GM23338 (cell line): ENCODE results near the gene MTCL1. TPM values are rescaled to one million over a fixed set of nuclear protein-coding genes. Genes with fewer than 3 reads are reported as not detected.

Source experiments
- ATAC-seq: fragments of 200-7000 bp; cut with Tn5 transposase; 3 replicates; pipeline ENCODE4 v1.9.1; 2020
- DNase-seq: peaks from one replicate; pipeline ENCODE4 v3.0.0-alpha.2; 2015; ENCODE audit warnings: low spot score
- H2AFZ ChIP-seq: fragments of 200-600 bp; sonication (generic); 2 replicates; pipeline ENCODE4 v1.8.0; 2016; ENCODE audit warnings: antibody characterized with exemption, mild to moderate bottlenecking, moderate library complexity
- H3F3A ChIP-seq: fragments of 200-600 bp; sonication (generic); replicated peaks from 2 replicates; pipeline ENCODE4 v1.8.0; 2017; ENCODE audit warnings: antibody characterized with exemption, mixed run types, low read depth
- H3K27ac ChIP-seq: fragments of 200-600 bp; sonication (generic); 2 replicates; pipeline ENCODE4 v1.6.1; 2016; ENCODE audit warnings: low read depth
- H3K27me3 ChIP-seq: fragments of 200-600 bp; sonication (generic); 2 replicates; pipeline ENCODE4 v1.8.0; 2016; ENCODE audit warnings: mild to moderate bottlenecking, mixed run types, moderate library complexity; ENCODE audit not compliant: insufficient read depth
- H3K36me3 ChIP-seq: fragments of 200-600 bp; sonication (generic); 2 replicates; pipeline ENCODE4 v1.8.0; 2016; ENCODE audit warnings: mild to moderate bottlenecking; ENCODE audit not compliant: insufficient read depth
- H3K4me1 ChIP-seq: fragments of 200-600 bp; sonication (generic); 2 replicates; pipeline ENCODE4 v1.8.0; 2016; ENCODE audit warnings: mild to moderate bottlenecking, moderate library complexity; ENCODE audit not compliant: insufficient read depth
- H3K4me2 ChIP-seq: fragments of 200-600 bp; sonication (generic); 2 replicates; pipeline ENCODE4 v1.7.1; 2017; ENCODE audit warnings: mixed run types
- H3K4me3 ChIP-seq: fragments of 200-600 bp; sonication (generic); 2 replicates; pipeline ENCODE4 v1.6.1; 2016; ENCODE audit warnings: mixed run types
- H3K79me2 ChIP-seq: fragments of 200-600 bp; sonication (generic); replicated peaks from 2 replicates; pipeline ENCODE4 v1.8.0; 2017; ENCODE audit warnings: mild to moderate bottlenecking; ENCODE audit not compliant: insufficient read depth
- H3K9me2 ChIP-seq: fragments of 200-600 bp; sonication (generic); 2 replicates; pipeline ENCODE4 v1.8.0; 2017; ENCODE audit not compliant: insufficient read depth
- H4K20me1 ChIP-seq: fragments of 200-600 bp; sonication (generic); replicated peaks from 2 replicates; pipeline ENCODE4 v1.8.0; 2017; ENCODE audit warnings: mild to moderate bottlenecking; ENCODE audit not compliant: insufficient read depth
- H3K27ac Mint-ChIP-seq: 2 replicates; pipeline ENCODE4 v1.8.0; 2020; ENCODE audit warnings: inconsistent platforms, mild to moderate bottlenecking, moderate library complexity, mixed read lengths
- H3K27me3 Mint-ChIP-seq: 3 replicates; pipeline ENCODE4 v1.8.0; 2022; ENCODE audit warnings: low read depth, mild to moderate bottlenecking, moderate library complexity, mixed read lengths, inconsistent platforms; ENCODE audit not compliant: insufficient read depth, poor library complexity
- H3K36me3 Mint-ChIP-seq: 3 replicates; pipeline ENCODE4 v1.8.0; 2021; ENCODE audit warnings: low read depth, mild to moderate bottlenecking, inconsistent platforms, moderate library complexity, mixed read lengths
- H3K4me1 Mint-ChIP-seq: 3 replicates; pipeline ENCODE4 v1.8.0; 2020; ENCODE audit warnings: mild to moderate bottlenecking, inconsistent platforms, mixed read lengths
- H3K4me3 Mint-ChIP-seq: 3 replicates; pipeline ENCODE4 v1.8.0; 2021; ENCODE audit warnings: moderate library complexity, mild to moderate bottlenecking, inconsistent platforms, mixed read lengths
- H3K9me3 Mint-ChIP-seq: 3 replicates; pipeline ENCODE4 v1.8.0; 2020; ENCODE audit warnings: moderate library complexity, mild to moderate bottlenecking, inconsistent platforms, mixed read lengths
- CREB1 ChIP-seq: fragments of 250-450 bp; sonication (Bioruptor Pico); IDR thresholded peaks from 2 replicates; pipeline ENCODE4 v1.5.0; 2020; ENCODE audit warnings: low read depth, mild to moderate bottlenecking, moderate library complexity
- CTCF ChIP-seq, 2 experiments: fragments of 200-600 bp in 1 of 2; sonication (generic) in 1 of 2; conservative IDR thresholded peaks; 2 replicates each; pipeline versions ENCODE4 v1.5.1 to v1.6.1; 2016 to 2017; ENCODE audit warnings: antibody characterized with exemption in 2 of 2, low read depth in 2 of 2, mild to moderate bottlenecking in 2 of 2, moderate library complexity in 1 of 2
- ETS1 ChIP-seq: IDR thresholded peaks from 2 replicates; pipeline ENCODE4 v1.6.1; 2016; ENCODE audit warnings: antibody characterized with exemption
- EZH2 ChIP-seq: fragments of 200-600 bp; sonication (generic); IDR thresholded peaks from one replicate; pipeline ENCODE4 v1.8.0; 2017; ENCODE audit warnings: antibody characterized with exemption, mild to moderate bottlenecking, low read depth; ENCODE audit not compliant: unreplicated experiment
- EZH2phosphoT487 ChIP-seq: fragments of 200-600 bp; sonication (generic); IDR thresholded peaks from one replicate; pipeline ENCODE4 v1.8.1; 2018; ENCODE audit warnings: antibody characterized with exemption; ENCODE audit not compliant: unreplicated experiment
- JUNB ChIP-seq: IDR thresholded peaks from one replicate; pipeline ENCODE4 v1.6.1; 2016; ENCODE audit warnings: antibody characterized with exemption; ENCODE audit not compliant: unreplicated experiment
- NANOG ChIP-seq: IDR thresholded peaks from 2 replicates; pipeline ENCODE4 v1.6.1; 2016; ENCODE audit warnings: antibody characterized with exemption, borderline replicate concordance
- POLR2AphosphoS5 ChIP-seq: IDR thresholded peaks from 2 replicates; pipeline ENCODE4 v1.6.1; 2016; ENCODE audit warnings: antibody characterized with exemption, low read depth
- REST ChIP-seq: IDR thresholded peaks from one replicate; pipeline ENCODE4 v1.6.1; 2018; ENCODE audit warnings: antibody characterized with exemption; ENCODE audit not compliant: unreplicated experiment
- STAT1 ChIP-seq: IDR thresholded peaks from one replicate; pipeline ENCODE4 v1.6.1; 2016; ENCODE audit warnings: antibody characterized with exemption; ENCODE audit not compliant: unreplicated experiment
- ZNF114 ChIP-seq: fragments of 250-450 bp; sonication (Bioruptor Pico); IDR thresholded peaks from 2 replicates; pipeline ENCODE4 v1.5.0; 2020; ENCODE audit warnings: mild to moderate bottlenecking, moderate library complexity
- ZNF331 ChIP-seq: fragments of 250-450 bp; sonication (Bioruptor Pico); IDR thresholded peaks from 2 replicates; pipeline ENCODE4 v1.5.0; 2020; ENCODE audit warnings: low read depth, mild to moderate bottlenecking, moderate library complexity
- ZNF462 ChIP-seq: fragments of 250-450 bp; sonication (Bioruptor Pico); IDR thresholded peaks from 2 replicates; pipeline ENCODE4 v1.5.0; 2020; ENCODE audit warnings: mild to moderate bottlenecking, moderate library complexity
- polyA plus RNA-seq: library from polyadenylated mRNA; unstranded; fragments of >200 nt; fragmentation: Nextera tagmentation; extraction: Ambion mirVana; gene quantifications from 2 replicates; pipeline ENCODE4 v1.2.1, GENCODE V29; 2016
- total RNA-seq: library from RNA; depleted of rRNA; stranded (reverse); fragments of >200 nt; shearing (Covaris generic); gene quantifications from 2 replicates; pipeline ENCODE4 v1.2.3, GENCODE V29; 2014

The MTCL1 gene
- total and polyA plus RNA-seq, 2 experiments from 2014 or later: 14.4 to 45.0 TPM

- Mint-ChIP-seq H3K4me3 (no peak overlapping the region), H3K27me3 (peaks cover 4% of the 10 kb centered on the region), H3K4me1 (peaks cover 25% of the 10 kb centered on the region), H3K27ac (no peak overlapping the region), H3K36me3 (no peaks in the 10 kb centered on the region; the same call in 2 of the 3 replicates), H3K9me3 (peaks cover under 1% of the 10 kb centered on the region; the same call in 1 of the 3 replicates)
- Histone ChIP-seq H3K4me2 (no peak overlapping the region), H3K27me3 (no peaks in the 10 kb centered on the region), H3K9me2 (no peaks in the 10 kb centered on the region), H3K27ac (no peak overlapping the region), H3K4me1 (peaks cover 20% of the 10 kb centered on the region), H2AFZ (no peak overlapping the region), H3K36me3 (no peaks in the 10 kb centered on the region), H4K20me1 (no peaks in the 10 kb centered on the region), H3K4me3 (no peak overlapping the region), H3F3A (no peaks in the 10 kb centered on the region; the same call in 1 of the 2 replicates), H3K79me2 (no peaks in the 10 kb centered on the region)
- TF ChIP-seq EZH2phosphoT487: no peak
- TF ChIP-seq ZNF462: no peak
- no peak for TF ChIP-seq NANOG
- TF ChIP-seq CTCF (conservative IDR thresholded peaks at IDR 0.05; ENCODE audit: low read depth in 2 of 2): no peak
- TF ChIP-seq POLR2AphosphoS5: no peak
- no peak for TF ChIP-seq ZNF114 (CRISPR knock-in tag)
- TF ChIP-seq EZH2: no peak
- TF ChIP-seq REST: no peak
- no peak for TF ChIP-seq ZNF331 (CRISPR knock-in tag)
- TF ChIP-seq CREB1: no peak
- no peak for TF ChIP-seq JUNB
- no peak for TF ChIP-seq ETS1
- TF ChIP-seq STAT1: no peak
- ATAC-seq (no peak), DNase-seq (no peak)
These were observed 49.1 kb upstream of the MTCL1 start for GRCh38 chr18:8656232-8656631.
